HG02571 (cell line): ENCODE measurements around the gene ELOVL5.

Experiments used
- ATAC-seq: cut with Tn5 transposase; IDR thresholded peaks from one replicate; pipeline ENCODE4 v1.9.1; 2021; ENCODE audit warnings: mild to moderate bottlenecking, moderate library complexity; ENCODE audit not compliant: unreplicated experiment

ELOVL5 gene

DNA sequence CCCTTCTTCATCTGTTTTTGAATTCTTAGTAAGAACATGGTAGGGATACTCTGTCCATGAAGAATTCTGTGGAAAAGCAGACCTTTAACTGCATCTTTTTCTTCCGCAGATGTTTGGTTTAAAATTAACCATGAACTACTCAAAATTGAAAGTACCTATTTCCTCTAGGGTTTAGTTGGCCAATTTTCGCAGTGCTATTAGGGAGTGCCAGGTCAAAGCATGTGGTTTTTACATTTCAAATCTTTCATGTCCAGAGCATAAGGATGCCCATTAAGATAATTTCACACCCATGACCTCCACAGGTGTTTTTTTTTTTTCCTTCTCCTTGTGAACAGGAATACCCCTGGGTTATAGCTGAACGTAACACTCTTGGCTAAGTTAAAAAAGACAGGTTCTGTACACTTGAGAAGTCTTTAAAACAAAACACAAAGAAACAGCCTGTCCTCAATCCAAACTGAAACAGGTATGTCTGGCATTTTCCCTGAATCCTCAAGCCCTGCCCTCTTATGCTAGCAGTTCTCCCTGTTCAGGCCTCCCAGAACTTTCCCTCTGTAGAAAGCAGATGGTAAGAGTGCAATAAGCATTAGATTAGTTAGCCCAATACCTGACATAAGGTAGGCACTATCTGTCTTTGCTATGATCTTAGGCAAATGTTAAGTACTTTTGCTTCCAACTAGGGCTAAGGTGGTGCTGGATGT is 67.1 kb downstream of the ELOVL5 start:
- ATAC-seq = peak; percentile 46

DNA sequence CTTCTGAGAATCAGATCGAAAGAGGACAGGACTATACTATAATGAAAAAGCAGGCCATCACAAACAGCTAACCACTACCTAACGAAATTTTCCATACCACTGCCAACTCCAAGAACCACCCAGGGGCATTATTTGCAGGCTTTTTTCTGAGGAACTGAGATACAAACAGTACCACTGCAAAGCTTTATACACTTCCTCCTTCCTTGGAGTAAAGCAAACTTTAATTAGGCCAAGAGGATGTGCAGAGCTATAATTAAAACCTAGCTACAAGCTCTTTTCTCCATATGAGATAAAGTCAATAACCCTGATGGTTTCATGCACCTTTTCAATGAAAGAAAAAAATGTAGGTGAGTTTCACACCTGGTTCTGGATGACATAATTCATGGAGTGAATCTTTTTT is 68.5 kb downstream of the ELOVL5 start:
- ATAC-seq = no peak

DNA sequence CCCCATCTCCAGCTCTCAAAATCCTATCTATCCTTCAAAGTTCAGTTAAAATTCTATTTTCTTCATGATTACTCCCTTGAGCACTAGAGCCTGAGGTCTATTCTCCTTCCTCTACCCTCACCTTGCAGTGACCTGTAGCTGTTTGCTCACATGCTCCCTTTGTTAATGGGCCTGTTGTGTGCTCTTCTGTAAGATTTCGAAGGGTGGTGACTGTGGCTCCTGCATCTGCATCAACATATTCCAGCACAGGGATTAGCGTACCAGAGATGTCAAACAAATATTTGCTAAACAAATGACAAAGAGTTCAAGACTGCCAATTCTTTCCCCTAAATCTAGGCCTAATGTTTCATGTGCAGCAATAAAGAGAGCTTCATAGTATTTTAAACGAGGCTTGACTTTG is 69.5 kb downstream of the ELOVL5 start:
- ATAC-seq = no peak

GRCh38 chr6:53273370-53273769 is 75.4 kb downstream of the ELOVL5 start:
- no peak for ATAC-seq

DNA sequence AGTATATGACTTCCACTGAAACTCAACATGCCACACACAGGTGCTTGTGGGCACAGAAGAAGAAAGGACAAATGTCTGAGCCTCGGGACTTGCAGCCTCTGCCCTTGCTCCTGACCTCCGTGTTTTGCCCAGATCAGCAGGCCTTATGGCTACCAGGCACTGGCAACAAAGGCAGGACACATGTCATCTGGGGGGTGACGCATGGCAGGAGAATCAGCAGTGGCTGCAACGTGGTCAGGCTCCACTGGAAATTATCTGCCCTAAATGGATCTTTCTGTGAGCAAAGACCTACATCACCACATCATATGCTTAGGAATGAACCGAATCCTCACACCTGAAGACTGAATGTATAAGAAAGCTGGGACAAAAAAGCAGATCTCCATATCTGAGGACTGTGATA is 78.9 kb downstream of the ELOVL5 start:
- ATAC-seq = no peak

GRCh38 chr6:53268858-53269608 is 79.7 kb downstream of the ELOVL5 start:
- no peak for ATAC-seq

DNA sequence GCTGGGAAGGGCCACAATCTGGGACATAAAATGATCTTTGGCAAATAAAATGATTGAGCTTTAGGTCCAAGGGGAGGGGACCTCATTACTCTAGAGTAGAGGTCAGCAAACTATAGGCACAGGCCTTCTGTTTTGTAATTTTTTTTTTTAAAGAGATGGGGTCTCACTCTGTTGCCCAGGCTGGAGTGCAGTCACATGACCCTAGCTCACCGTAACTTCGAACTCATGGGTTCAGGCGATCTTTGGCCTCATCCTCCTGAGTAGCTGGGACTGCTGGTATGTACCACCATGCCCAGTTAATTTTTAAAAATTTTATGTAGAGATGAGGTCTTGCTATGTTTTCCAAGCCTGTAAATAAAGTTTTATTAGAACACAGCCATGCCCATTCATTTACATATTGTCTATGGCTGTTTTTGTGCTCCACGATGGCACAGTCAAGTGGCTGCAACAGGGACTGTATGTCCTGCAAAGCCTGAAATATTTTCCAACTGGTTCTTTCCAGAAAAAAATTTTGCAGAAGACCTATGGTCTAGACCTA is 82.1 kb downstream of the ELOVL5 start:
- no peak for ATAC-seq

- no peak for ATAC-seq
These were observed 83.7 kb downstream of the ELOVL5 start for GRCh38 chr6:53264915-53265607.

- ATAC-seq = no peak
These were observed 84.4 kb downstream of the ELOVL5 start for GRCh38 chr6:53264337-53264736.

GRCh38 chr6:53263917-53264316 is 84.8 kb downstream of the ELOVL5 start:
- ATAC-seq = no peak

- no peak for ATAC-seq
These were observed 88.7 kb downstream of the ELOVL5 start for GRCh38 chr6:53259860-53260580.

DNA sequence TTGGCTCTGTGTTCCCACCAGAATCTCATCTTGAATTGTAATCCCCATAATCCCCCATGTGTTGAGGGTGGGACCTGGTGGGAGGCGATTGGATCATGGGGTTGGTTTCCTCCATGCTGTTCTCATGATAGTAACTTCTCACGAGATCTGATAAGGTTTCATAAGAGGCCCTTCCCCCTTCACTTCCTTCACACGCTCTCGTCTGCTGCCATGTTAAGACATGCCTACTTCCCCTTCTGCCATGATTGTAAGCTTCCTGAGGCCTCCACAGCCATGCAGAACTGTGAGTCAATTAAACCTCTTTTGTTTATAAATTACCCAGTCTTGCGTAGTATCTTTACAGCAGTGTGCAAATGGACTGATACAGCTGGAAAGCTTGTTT is 90.0 kb downstream of the ELOVL5 start:
- no peak for ATAC-seq

DNA sequence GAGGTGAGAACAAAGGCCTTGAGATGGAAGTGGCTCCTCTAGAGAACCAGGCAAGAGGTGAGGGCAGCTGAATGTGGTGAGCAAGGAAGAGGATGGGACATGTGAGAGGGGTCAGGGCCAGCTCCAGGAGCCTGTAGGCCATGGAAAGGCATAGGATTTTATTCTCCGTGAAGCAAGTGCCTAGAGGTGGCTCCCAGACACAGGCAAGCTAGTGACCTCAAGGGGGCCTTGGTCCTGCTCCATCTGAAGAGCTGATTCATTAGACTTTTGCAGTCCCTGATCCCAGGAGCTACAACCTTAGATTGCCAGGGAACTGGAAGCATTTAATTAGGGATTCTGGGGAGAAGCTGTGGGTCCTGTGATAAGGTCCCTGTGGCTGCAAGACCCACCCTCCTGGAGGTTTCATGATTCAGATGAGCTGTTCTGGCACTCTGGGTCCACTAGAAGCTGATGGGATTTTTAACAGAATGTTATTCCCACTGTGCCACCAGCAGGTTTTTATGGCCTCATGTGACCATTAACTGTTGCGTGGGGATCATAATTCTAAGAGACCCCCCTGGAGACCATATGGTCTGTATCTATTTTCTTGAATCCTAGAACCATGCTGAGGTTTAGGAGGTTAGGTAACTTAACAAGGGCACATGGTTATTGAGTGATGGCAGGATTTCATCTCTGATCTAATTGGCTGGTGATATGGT is 90.5 kb downstream of the ELOVL5 start:
- ATAC-seq = no peak

DNA sequence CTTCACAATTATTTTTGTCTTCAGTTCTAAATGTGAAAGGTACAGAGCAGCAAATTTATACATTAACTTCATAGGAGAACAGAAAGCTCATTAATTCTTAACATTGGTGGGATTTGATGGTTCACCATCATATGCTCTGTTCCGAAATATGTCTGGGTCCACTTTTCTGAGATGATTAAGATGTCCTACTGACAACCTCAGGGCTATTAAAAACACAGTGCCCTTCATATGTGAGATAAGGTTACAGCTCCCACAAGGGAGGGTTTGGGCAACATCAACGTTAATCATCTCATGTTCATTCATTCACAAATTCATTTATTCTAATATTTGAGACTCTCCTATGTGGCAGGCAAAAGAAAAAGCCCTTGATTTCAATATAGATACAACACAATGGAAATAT is 91.2 kb downstream of the ELOVL5 start:
- ATAC-seq = no peak

DNA sequence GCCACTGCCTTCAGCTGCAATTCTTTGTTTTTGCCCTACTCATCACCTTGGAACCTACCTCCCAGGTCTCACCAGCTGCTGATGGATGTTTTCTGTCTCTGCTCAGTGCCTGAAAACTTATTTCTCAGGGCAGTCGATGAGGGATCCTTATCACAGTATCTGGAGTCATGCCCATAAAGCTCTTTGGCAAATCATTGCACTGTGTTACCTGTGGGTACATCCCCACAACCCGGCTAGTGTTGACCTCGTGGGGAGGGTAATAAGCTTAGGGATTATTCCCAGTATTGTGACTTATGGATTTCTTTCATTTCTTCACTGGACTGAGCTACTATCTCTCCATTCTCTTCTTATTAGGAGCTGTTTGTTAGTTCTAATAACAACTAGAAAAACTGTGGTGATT is 91.7 kb downstream of the ELOVL5 start:
- ATAC-seq = no peak

DNA sequence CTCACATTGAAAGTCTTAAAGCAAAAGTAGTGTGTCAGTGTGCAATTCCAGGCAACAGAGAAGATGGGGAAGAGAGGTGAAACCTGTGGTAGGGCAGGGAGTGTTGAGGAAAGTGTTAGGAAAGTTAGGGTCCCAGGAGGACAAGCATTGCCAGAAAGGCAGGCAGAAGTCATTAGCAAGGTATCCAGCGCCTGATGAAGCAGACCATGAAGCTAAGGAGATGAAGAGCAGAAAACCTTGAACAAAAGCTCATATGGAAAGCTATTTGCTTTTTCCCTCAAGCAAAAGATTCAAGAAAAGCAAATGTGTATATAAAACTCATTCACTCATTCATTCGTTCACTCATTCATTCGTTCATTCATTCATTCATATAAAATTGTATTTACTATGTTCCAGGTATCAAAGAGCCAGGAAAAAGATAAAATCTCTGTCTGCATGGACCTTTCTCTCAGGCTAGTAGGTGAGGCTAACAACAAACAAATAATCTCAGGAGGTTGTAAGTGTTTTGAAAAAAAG is 96.5 kb downstream of the ELOVL5 start:
- no peak for ATAC-seq

DNA sequence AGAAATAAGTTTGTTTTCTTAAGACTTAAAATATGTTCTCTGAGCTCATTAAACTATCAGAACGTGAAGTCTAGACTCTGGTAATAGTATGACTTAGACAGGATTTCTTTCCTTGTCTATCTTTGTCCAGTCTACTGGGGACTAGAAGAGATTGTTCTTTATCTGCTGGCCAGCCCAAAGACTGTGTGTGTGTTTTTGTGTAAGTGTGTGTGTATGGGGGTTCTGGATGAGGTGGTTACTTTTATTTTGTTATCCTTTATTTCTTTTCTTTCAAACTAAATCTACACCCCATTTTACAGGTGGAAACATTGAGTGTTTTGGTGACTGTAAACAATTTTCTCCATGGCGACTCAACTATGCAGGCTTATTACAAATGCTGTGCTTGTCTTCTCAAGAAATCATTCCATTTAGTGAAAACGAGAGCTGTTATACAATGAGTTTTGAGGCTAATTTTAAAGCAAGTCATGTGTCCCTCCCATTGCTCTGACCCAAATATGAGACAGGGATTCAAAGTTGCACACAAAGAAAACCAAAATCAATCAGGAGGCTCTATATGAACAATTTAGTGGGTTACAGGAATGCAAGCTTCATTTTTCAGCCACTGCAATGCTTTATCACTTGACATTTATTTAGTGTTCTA is 97.6 kb downstream of the ELOVL5 start:
- no peak for ATAC-seq

DNA sequence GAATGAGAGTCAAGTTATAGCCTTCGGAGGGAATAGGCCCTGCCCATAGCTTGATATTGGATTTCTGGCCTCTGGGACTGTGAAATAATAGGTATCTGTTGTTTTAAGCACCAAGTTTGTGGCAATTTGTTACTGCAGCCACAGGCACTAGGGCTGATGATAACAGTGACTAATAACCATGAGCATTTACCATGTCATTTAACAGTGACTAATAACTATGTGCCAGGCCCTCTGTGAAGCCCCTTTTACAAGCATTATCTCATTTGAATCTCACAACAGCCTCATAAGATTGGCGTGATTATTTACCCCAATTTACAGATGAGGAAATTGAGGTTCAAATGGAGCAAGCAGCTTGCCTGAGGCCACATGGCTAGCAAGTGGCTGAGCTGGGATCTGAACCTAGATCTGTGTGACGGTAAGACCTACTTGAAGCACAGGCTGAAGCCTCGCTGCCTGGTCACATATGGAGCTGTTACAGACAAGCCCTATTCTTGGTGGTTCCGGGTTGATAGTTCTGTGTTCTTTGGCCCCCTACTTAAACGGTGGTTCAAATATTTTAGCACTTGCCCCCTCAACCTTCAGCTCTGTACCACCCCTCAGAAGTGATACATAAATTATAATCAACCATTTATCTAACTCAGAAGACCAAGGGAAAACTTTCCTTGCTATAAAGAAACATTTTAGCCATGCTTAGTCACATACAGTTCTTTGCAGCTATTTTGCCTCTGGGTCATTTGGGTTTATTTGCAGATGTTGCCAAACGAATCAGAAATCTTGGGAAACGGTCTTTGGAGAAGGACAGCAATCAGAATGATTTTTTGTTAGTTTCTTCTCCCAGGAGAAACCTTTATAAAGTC is 98.3 kb downstream of the ELOVL5 start:
- ATAC-seq = no peak

DNA sequence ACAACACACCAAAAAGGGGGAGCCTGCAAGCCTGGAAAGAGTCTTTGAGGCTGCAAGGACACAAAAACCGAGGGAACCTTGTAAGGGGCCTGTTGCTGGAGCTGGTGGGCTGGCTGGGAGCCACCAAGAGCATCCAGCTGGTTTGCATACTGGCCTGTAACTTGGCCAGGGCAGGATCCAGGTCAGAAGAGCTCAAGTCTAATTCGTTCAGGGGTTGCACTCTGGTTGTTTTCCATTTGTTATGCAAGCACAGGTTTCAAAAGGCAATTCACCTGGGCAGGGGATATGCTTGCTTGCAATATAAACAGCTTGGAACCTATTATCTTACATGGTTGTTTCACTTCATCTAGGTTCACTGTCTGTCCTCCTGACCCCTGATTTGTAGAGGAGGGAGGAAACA is 101.8 kb downstream of the ELOVL5 start:
- no peak for ATAC-seq
